Measurements from ENCODE around the gene SPARC.

GRCh38 chr5:151642472-151643140 lies 44.1 kb downstream of the SPARC start:
- TF ChIP-seq GATA2 (IDR thresholded peaks at IDR 0.05; ENCODE audit: low read depth, low read length) (no peak), GATA3 (IDR thresholded peaks at IDR 0.05; ENCODE audit: low read depth, low read length) (no peak)

All from SH-SY5Y (cell line).